GM06990 (cell line): Measurements from ENCODE around the gene RB1.
"Not testable (repeated sequence)": the region's sequence is repeated elsewhere in the genome, so short reads cannot be mapped to it uniquely, and the experiment has no call there.

Experiments used
- DNase-seq: peaks from one replicate; pipeline ENCODE4 v3.0.0-alpha.2; 2011; ENCODE audit not compliant: insufficient read length; ENCODE audit errors: extremely low read depth
- H3K27me3 ChIP-seq: replicated peaks from 2 replicates; pipeline ENCODE4 v1.6.0; 2011; ENCODE audit warnings: low read length; ENCODE audit not compliant: control insufficient read depth, insufficient read depth
- H3K36me3 ChIP-seq: 2 replicates; pipeline ENCODE4 v1.5.1; 2011; ENCODE audit warnings: low read length; ENCODE audit not compliant: control insufficient read depth, insufficient read depth
- H3K4me3 ChIP-seq: replicated peaks from 2 replicates; pipeline ENCODE4 v1.5.1; 2011; ENCODE audit warnings: low read depth, mild to moderate bottlenecking, control low read depth, low read length
- TF ChIP-seq, protein P1 (sequence below): IDR thresholded peaks from 2 replicates; pipeline ENCODE4 v1.5.1; 2011; ENCODE audit warnings: low read length, control low read depth, mild to moderate bottlenecking, inconsistent platforms; ENCODE audit not compliant: insufficient read depth, poor library complexity, severe bottlenecking

Gene RB1

DNA sequence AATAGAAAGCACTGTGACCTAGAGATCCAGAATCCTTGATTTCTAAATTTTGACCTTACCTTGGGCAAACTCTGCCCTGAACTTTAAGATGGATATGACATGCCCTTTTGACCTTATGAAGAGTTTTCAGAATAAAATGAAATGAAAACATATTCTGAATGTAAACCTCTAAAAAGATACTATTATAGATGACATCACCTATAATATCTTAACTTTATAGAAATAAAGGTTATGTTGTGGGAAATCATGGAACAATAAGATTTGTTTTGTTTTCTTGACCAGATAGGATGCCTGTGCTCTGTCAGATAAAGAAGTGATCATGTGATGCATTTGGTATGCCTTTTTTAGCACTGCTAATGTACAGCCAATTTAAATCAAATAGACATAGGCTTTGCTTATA, 122.5 kb downstream of the RB1 start:
- TF ChIP-seq, protein P1, sequence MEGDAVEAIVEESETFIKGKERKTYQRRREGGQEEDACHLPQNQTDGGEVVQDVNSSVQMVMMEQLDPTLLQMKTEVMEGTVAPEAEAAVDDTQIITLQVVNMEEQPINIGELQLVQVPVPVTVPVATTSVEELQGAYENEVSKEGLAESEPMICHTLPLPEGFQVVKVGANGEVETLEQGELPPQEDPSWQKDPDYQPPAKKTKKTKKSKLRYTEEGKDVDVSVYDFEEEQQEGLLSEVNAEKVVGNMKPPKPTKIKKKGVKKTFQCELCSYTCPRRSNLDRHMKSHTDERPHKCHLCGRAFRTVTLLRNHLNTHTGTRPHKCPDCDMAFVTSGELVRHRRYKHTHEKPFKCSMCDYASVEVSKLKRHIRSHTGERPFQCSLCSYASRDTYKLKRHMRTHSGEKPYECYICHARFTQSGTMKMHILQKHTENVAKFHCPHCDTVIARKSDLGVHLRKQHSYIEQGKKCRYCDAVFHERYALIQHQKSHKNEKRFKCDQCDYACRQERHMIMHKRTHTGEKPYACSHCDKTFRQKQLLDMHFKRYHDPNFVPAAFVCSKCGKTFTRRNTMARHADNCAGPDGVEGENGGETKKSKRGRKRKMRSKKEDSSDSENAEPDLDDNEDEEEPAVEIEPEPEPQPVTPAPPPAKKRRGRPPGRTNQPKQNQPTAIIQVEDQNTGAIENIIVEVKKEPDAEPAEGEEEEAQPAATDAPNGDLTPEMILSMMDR, result no peak
- H3K4me3 ChIP-seq, result no peak overlapping the region
- DNase-seq, result no peak
- H3K27me3 ChIP-seq, result no peaks in the 10 kb centered on the region
- H3K36me3 ChIP-seq, result no peaks in the 10 kb centered on the region; the same call in 1 of the 2 replicates

DNA sequence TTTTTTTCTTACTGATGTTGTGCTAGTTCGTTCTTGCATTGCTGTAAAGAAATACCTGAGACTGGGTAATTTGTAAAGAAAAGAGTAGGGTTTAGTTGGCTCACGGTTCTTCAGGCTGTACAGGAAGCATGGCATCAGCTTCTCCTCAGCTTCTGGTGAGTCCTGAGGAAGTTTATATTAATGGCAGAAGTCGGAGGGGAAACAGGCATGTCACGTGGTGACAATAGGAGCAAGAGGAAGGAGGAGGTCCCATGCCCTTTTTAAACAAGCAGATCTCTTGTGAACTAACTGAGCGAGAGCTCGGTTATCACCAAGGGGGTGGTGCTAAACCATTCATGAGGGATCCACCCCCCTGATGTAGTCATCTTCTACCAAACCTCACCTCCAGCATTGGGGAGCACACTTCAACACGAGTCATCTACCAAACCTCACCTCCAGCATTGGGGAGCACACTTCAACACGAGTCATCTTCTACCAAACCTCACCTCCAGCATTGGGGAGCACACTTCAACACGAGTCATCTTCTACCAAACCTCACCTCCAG, 123.3 kb downstream of the RB1 start:
- H3K36me3 ChIP-seq, DNase-seq, H3K4me3 ChIP-seq: not testable (repeated sequence)

DNA sequence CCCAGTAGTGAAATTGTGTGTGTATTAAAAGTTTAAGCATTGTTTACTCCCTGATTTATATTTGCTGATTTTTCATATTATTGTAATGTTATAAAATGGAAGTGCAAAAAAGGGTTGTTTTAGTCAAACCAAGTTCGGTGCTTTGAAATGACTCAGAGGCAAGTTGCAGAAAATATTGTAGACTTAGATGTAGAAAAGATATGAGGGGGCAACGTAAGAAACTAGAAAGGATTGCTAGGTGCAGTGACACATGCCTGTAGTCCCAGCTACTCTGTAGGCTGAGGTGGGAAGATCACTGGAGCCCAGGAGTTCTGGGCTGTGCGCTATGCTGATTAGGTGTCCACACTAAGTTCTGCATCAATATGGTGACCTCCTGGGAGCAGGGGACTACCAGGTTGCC, 125.5 kb downstream of the RB1 start:
- Histone ChIP-seq H3K36me3 (no peaks in the 10 kb centered on the region; the same call in 1 of the 2 replicates), H3K27me3 (no peaks in the 10 kb centered on the region), H3K4me3 (no peak overlapping the region)
- TF ChIP-seq, protein P1, result no peak
- DNase-seq, result no peak

More for the DNA sequence above, 123.3 kb downstream of the RB1 start:
- H3K27me3 ChIP-seq, result not testable (repeated sequence)

DNA sequence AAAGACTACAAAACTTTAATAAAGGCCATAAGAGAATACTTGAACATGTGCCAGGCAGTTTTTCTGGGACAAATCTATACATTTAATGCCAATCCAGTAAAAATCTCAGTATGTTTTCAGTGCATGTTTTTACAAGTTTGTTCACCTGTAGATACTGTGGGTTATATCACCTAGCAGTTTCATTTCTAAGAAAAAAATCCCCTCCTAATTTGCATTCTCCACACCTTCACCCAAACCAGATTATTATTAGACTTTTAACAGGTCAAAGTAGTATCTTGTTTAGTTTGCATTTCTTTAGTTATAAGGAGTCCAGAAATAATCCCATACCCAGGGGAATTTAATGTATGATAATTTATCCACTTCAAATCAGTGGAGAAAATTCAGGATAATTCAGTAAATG, 126.3 kb downstream of the RB1 start:
- TF ChIP-seq, protein P1, result no peak
- DNase-seq, result no peak
- Histone ChIP-seq H3K27me3 (no peaks in the 10 kb centered on the region), H3K4me3 (no peak overlapping the region), H3K36me3 (no peaks in the 10 kb centered on the region; the same call in 1 of the 2 replicates)

DNA sequence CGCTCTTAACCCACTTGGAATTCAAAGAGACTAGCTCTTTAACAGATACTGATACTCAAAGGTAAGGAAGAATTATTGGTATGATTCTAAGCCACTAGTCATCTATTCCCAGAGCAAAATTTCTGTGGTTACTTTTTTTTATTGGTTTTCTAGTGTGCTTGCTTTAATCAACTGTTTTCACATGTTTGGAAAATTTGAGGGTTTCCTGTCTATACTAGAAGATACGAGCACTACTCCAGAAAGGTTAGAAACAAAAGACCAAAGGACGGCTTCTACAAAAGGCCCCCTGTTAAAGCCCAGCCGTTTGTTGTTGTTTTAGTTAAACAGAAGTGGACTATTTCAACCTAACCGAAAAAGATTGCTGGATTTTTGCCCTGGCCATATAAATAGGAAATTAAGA, 127.9 kb downstream of the RB1 start:
- H3K27me3 ChIP-seq, result no peaks in the 10 kb centered on the region
- TF ChIP-seq, protein P1, result no peak
- DNase-seq, result no peak
- no peak overlapping the region for H3K4me3 ChIP-seq
- no peaks in the 10 kb centered on the region; the same call in 1 of the 2 replicates for H3K36me3 ChIP-seq

DNA sequence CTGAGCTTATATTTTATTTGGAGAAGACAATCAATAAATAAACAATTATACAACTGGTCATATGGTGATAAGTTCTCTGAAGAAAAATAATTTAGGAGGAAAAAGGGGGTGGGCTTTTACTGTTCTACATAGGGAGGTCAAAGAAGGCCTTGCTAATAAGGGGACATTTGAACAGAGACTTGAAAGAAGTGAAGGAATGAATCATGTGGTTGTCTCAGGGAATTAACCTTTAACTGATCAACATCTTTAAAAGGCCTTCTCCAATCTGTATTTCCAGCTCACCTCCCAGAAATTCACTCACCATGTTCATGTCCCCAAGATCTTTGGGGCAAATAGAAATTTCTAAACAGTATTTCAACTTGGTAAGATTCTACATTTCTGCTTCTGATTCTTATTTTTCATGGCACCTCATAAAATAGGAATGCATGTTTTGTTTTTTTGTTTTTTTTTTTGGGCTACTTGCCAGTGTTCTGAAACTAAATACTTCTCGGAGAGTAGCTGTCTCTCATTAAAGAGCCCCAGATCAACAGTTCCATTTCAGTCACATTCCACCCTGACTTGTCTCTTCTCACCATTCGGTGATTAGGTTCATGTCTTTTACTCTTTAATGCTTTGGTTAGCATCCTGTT, 128.6 kb downstream of the RB1 start:
- Histone ChIP-seq H3K4me3 (no peak overlapping the region), H3K36me3 (no peaks in the 10 kb centered on the region; the same call in 1 of the 2 replicates), H3K27me3 (no peaks in the 10 kb centered on the region)
- TF ChIP-seq, protein P1, result no peak
- DNase-seq, result no peak
